Activated naive CD8-positive, alpha-beta T cell treated with anti-CD3 and anti-CD28 coated beads, Interleukin-2, amount 10 ng/mL, durations not matched to agents 7 days and 5 days (primary cell): ENCODE data around the gene FABP6. TPM values are rescaled to one million over a fixed set of nuclear protein-coding genes. Genes with fewer than 3 reads are reported as not detected.
"Not testable (repeated sequence)": the region's sequence is repeated elsewhere in the genome, so short reads cannot be mapped to it uniquely, and the experiment has no call there.

Experiments
- ATAC-seq: fragments of 150-1000 bp; cut with Tn5 transposase; one replicate; pipeline ENCODE4 v1.10.0; 2021; ENCODE audit warnings: low read depth, moderate library complexity
- POLR2A ChIA-PET: fragments of 350-600 bp; sonication (Branson Sonifier 250); formaldehyde crosslinking; loops from one replicate; lab custom pipeline; 2021; ENCODE audit warnings: antibody characterized with exemption; lab: Charles Lee
- DNase-seq: peaks from one replicate; pipeline ENCODE4 v3.0.0; 2021
- H3K27ac Mint-ChIP-seq: one replicate; pipeline ENCODE4 v1.8.0; 2022; ENCODE audit warnings: mild to moderate bottlenecking, mixed read lengths
- H3K27me3 Mint-ChIP-seq: one replicate; pipeline ENCODE4 v1.8.0; 2022; ENCODE audit warnings: mild to moderate bottlenecking, moderate library complexity, mixed read lengths
- H3K36me3 Mint-ChIP-seq: one replicate; pipeline ENCODE4 v1.8.0; 2021; ENCODE audit warnings: mild to moderate bottlenecking, mixed read lengths
- H3K4me1 Mint-ChIP-seq: one replicate; pipeline ENCODE4 v1.8.0; 2021; ENCODE audit warnings: mixed read lengths
- H3K4me3 Mint-ChIP-seq: one replicate; pipeline ENCODE4 v1.8.0; 2022; ENCODE audit warnings: mild to moderate bottlenecking, moderate library complexity, mixed read lengths
- H3K9me3 Mint-ChIP-seq: one replicate; pipeline ENCODE4 v1.8.0; 2021; ENCODE audit warnings: mixed read lengths
- total RNA-seq, 2 experiments: library from RNA; stranded (reverse); gene quantifications; one replicate each; pipeline ENCODE4 v1.2.3, GENCODE V29; 2021

FABP6 gene
- total RNA-seq, 2 experiments from 2014 or later = not detected

DNA sequence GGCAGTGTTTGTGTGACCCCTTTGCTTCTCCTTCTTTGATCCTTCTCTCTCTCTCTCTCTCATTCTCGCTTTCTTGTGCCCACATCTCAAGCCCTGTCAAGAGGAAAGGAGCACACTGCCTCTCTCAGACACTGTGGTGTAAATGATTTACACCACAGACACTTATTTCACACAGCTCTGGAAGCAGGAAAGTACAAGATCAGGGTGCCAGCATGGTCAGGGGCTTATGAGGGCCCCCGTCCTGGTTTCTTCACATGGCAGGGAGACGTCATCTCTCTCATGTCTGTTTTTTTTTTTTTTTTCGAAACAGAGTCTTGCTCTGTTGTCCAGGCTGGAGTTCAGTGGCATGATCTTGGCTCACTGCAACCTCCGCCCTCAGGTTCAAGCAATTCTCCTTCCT, 6.4 kb downstream of the FABP6 start:
- no peak for DNase-seq
- POLR2A ChIA-PET = no interaction called here
- Mint-ChIP-seq H3K4me3 (no peak overlapping the region), H3K9me3 (no peaks in the 10 kb centered on the region), H3K36me3 (no peaks in the 10 kb centered on the region), H3K27me3 (peaks cover 1% of the 10 kb centered on the region), H3K27ac (no peak overlapping the region), H3K4me1 (no peaks in the 10 kb centered on the region)
- no peak for ATAC-seq

- no peaks in the 10 kb centered on the region for H3K4me1 Mint-ChIP-seq
- no peak for DNase-seq
- no peaks in the 10 kb centered on the region for H3K36me3 Mint-ChIP-seq
- no peak overlapping the region for H3K4me3 Mint-ChIP-seq
- H3K9me3 Mint-ChIP-seq = no peaks in the 10 kb centered on the region
- peaks cover 1% of the 10 kb centered on the region for H3K27me3 Mint-ChIP-seq
- H3K27ac Mint-ChIP-seq = no peak overlapping the region
- no peak for ATAC-seq
- POLR2A ChIA-PET = no interaction called here
These were observed 8.3 kb downstream of the FABP6 start for GRCh38 chr5:160237571-160238093.

DNA sequence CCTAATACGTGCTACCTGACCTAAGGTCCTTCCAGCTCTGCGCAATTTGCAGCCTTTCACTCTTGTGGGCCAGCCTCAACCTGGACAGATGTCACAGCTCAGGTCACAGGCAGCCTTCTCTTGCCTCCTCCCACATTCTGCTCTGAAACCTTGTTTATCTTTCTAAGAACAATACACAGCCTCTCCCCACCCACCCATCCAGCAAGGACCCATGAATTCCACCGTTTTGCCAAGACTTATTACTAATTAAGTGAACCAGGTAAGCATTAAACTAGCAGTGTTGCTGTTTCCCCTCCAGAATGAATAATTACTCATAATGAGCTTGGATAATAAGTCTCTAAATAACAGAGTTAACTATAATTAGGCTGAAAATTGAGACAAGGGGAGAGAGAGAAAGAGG, 11.0 kb downstream of the FABP6 start:
- H3K36me3 Mint-ChIP-seq = no peaks in the 10 kb centered on the region
- H3K4me3 Mint-ChIP-seq = no peak overlapping the region
- no peak overlapping the region for H3K27ac Mint-ChIP-seq
- H3K27me3 Mint-ChIP-seq = peaks cover 1% of the 10 kb centered on the region
- DNase-seq (no peak), ATAC-seq (no peak)
- POLR2A ChIA-PET = no interaction called here
- H3K4me1 Mint-ChIP-seq = no peaks in the 10 kb centered on the region
- H3K9me3 Mint-ChIP-seq = no peaks in the 10 kb centered on the region

DNA sequence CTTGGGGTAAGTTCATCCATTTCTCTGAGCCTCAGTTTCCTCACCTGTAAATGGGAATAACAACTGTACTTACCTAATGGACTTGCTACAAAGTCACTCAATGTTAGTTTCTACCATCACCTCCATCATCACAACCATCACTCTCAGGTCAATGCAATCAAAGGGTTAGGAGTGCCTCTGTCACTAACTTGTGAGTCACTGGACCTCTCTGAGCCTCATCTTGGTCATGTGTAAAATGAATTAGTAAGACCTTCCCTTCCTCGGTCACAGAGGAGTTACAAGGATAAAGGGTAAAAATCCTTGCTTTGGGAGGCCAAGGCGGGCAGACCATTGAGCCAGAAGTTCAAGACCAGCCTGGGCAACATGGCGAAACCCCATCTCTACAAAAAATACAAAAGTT, 12.8 kb downstream of the FABP6 start:
- Mint-ChIP-seq H3K9me3 (no peaks in the 10 kb centered on the region), H3K36me3 (no peaks in the 10 kb centered on the region), H3K4me3 (no peak overlapping the region), H3K27ac (no peak overlapping the region), H3K27me3 (peaks cover 1% of the 10 kb centered on the region), H3K4me1 (no peaks in the 10 kb centered on the region)
- DNase-seq (no peak), ATAC-seq (no peak)
- POLR2A ChIA-PET = no interaction called here

DNA sequence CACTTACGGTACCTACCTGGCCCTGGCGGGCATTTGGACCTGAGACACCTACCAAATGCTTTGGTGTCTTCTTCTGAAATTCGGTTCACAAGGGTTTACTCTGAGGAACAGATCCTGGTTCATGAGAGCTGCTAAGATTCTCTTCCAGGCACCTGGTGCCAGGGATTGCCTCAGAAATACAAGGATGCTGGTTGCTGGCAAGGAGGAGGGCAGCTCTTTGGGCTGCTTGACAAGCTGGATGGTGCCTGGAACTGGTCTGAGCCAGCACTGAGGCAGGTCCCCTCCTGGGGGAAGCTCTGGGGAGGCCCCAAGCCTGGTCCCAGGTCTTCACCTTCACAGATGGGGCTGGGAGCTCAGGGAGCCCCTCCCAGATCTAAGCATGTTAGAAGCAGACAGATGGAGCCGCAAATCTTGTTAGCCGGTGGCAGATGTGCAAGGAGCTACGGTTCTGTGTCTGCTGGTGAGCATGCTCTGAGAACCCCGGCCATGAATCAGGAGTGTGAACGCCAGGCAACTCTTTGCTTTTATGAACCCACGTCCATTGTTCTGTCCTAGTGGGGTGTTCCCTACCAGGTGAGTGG, 16.3 kb downstream of the FABP6 start:
- H3K4me1 Mint-ChIP-seq = no peaks in the 10 kb centered on the region
- POLR2A ChIA-PET = no interaction called here
- no peaks in the 10 kb centered on the region for H3K27me3 Mint-ChIP-seq
- no peaks in the 10 kb centered on the region for H3K36me3 Mint-ChIP-seq
- no peak overlapping the region for H3K27ac Mint-ChIP-seq
- DNase-seq (no peak), ATAC-seq (no peak)
- no peak overlapping the region for H3K4me3 Mint-ChIP-seq
- H3K9me3 Mint-ChIP-seq = no peaks in the 10 kb centered on the region

- H3K4me1 Mint-ChIP-seq, H3K27me3 Mint-ChIP-seq, H3K4me3 Mint-ChIP-seq, DNase-seq, H3K27ac Mint-ChIP-seq, ATAC-seq, H3K9me3 Mint-ChIP-seq, H3K36me3 Mint-ChIP-seq, POLR2A ChIA-PET: not testable (repeated sequence)
These were observed 20.3 kb downstream of the FABP6 start for GRCh38 chr5:160249570-160249969.

- Mint-ChIP-seq H3K4me3 (no peak overlapping the region), H3K36me3 (no peaks in the 10 kb centered on the region), H3K27ac (no peak overlapping the region), H3K27me3 (peaks cover 4% of the 10 kb centered on the region), H3K4me1 (no peaks in the 10 kb centered on the region), H3K9me3 (no peaks in the 10 kb centered on the region)
- DNase-seq (no peak), ATAC-seq (no peak)
- POLR2A ChIA-PET = no interaction called here
These were observed 20.9 kb downstream of the FABP6 start for GRCh38 chr5:160250226-160250625.

DNA sequence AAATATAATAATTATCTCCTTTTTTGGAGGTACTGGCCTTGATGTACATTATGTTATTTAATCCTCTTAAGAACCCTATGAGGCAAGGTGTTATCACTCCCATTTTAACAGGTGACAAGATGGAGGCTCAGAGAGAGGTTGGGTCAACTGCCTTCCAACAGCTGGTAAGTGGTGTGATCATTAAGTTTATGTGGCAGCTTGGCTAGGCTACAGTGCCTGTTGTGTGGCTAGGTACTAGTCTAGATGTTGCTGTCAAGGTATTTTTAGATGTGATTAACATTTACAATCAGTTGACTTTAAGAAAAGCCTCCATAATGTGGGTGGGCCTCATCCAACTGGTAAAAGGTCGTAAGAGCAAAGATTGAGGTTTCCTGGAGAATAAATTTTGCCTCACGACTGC, 21.5 kb downstream of the FABP6 start:
- no peak overlapping the region for H3K4me3 Mint-ChIP-seq
- DNase-seq (no peak), ATAC-seq (no peak)
- H3K27me3 Mint-ChIP-seq = peaks cover 4% of the 10 kb centered on the region
- POLR2A ChIA-PET = no interaction called here
- no peaks in the 10 kb centered on the region for H3K4me1 Mint-ChIP-seq
- H3K9me3 Mint-ChIP-seq = no peaks in the 10 kb centered on the region
- no peak overlapping the region for H3K27ac Mint-ChIP-seq
- no peaks in the 10 kb centered on the region for H3K36me3 Mint-ChIP-seq

GRCh38 chr5:160251406-160252155, 22.3 kb downstream of the FABP6 start:
- no peak overlapping the region for H3K27ac Mint-ChIP-seq

GRCh38 chr5:160252916-160253315, 23.6 kb downstream of the FABP6 start:
- no peak overlapping the region for H3K4me3 Mint-ChIP-seq
- no peaks in the 10 kb centered on the region for H3K9me3 Mint-ChIP-seq
- H3K27ac Mint-ChIP-seq = no peak overlapping the region
- ATAC-seq (no peak), DNase-seq (no peak)
- no peaks in the 10 kb centered on the region for H3K36me3 Mint-ChIP-seq
- no peaks in the 10 kb centered on the region for H3K4me1 Mint-ChIP-seq
- peaks cover 4% of the 10 kb centered on the region for H3K27me3 Mint-ChIP-seq
- POLR2A ChIA-PET = no interaction called here

More at GRCh38 chr5:160251406-160252155, 22.3 kb downstream of the FABP6 start:
- POLR2A ChIA-PET = no interaction called here
- H3K36me3 Mint-ChIP-seq = no peaks in the 10 kb centered on the region
- no peaks in the 10 kb centered on the region for H3K9me3 Mint-ChIP-seq
- DNase-seq (no peak), ATAC-seq (no peak)
- H3K4me3 Mint-ChIP-seq = no peak overlapping the region
- peaks cover 4% of the 10 kb centered on the region for H3K27me3 Mint-ChIP-seq
- H3K4me1 Mint-ChIP-seq = no peaks in the 10 kb centered on the region

DNA sequence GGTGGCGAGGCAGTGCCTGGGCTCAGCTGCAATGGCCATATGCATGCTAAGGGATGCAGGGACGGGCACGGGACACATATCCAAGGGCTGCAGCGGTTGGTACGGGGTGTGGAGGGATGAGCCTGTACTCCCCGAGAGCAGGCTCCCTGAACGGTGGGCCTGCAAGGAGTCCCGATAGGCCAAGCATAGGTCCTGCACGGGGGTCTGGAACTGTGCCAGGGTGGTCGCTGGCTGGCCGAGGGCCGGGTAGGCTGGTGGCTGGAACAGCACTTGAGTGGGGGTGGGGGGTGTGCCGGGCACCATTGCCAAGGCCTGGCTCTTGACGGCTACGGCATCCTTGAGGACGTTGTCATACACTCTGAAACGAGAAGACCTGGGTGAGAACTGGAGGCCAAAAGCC, 24.1 kb downstream of the FABP6 start:
- H3K4me1 Mint-ChIP-seq = no peaks in the 10 kb centered on the region
- POLR2A ChIA-PET = no interaction called here
- ATAC-seq (no peak), DNase-seq (no peak)
- H3K9me3 Mint-ChIP-seq = no peaks in the 10 kb centered on the region
- peaks cover 4% of the 10 kb centered on the region for H3K27me3 Mint-ChIP-seq
- H3K4me3 Mint-ChIP-seq = no peak overlapping the region
- H3K36me3 Mint-ChIP-seq = no peaks in the 10 kb centered on the region
- no peak overlapping the region for H3K27ac Mint-ChIP-seq

GRCh38 chr5:160254706-160255105, 25.4 kb downstream of the FABP6 start:
- POLR2A ChIA-PET = no interaction called here
- H3K27me3 Mint-ChIP-seq = peaks cover 4% of the 10 kb centered on the region
- no peaks in the 10 kb centered on the region for H3K9me3 Mint-ChIP-seq
- H3K36me3 Mint-ChIP-seq = no peaks in the 10 kb centered on the region
- H3K4me1 Mint-ChIP-seq = no peaks in the 10 kb centered on the region
- DNase-seq = no peak
- no peak overlapping the region for H3K27ac Mint-ChIP-seq
- ATAC-seq = no peak
- no peak overlapping the region for H3K4me3 Mint-ChIP-seq

DNA sequence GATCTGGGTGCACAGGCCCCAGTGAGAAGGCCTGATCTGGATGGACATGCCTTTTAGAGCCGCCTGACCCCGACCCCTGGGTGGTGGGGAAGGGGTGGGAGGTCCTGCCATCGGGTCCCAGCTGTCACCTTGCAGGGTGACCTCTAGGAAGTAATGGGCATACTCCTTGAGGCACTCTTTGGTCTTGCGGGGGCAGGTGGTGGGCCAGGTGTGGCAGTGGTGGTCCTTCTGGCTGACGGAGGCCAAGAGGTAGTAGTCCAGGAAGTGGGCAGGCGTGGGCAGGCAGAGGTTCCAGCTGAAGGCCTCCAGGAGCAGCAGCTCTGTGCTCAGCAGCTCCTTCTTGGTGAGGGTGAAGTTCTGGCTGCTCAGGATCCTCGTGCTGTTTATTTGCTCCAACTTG, 30.0 kb downstream of the FABP6 start:
- POLR2A ChIA-PET = no interaction called here
- no peaks in the 10 kb centered on the region for H3K4me1 Mint-ChIP-seq
- DNase-seq = no peak

More for the DNA sequence above, 30.0 kb downstream of the FABP6 start:
- Mint-ChIP-seq H3K36me3 (no peaks in the 10 kb centered on the region), H3K27ac (no peak overlapping the region), H3K9me3 (no peaks in the 10 kb centered on the region), H3K27me3 (no peaks in the 10 kb centered on the region), H3K4me3 (no peak overlapping the region)
- no peak for ATAC-seq
